Measurements from ENCODE around the gene ACTR10.
"Not testable (repeated sequence)": the region's sequence is repeated elsewhere in the genome, so short reads cannot be mapped to it uniquely, and the experiment has no call there.

ACTR10 gene

DNA sequence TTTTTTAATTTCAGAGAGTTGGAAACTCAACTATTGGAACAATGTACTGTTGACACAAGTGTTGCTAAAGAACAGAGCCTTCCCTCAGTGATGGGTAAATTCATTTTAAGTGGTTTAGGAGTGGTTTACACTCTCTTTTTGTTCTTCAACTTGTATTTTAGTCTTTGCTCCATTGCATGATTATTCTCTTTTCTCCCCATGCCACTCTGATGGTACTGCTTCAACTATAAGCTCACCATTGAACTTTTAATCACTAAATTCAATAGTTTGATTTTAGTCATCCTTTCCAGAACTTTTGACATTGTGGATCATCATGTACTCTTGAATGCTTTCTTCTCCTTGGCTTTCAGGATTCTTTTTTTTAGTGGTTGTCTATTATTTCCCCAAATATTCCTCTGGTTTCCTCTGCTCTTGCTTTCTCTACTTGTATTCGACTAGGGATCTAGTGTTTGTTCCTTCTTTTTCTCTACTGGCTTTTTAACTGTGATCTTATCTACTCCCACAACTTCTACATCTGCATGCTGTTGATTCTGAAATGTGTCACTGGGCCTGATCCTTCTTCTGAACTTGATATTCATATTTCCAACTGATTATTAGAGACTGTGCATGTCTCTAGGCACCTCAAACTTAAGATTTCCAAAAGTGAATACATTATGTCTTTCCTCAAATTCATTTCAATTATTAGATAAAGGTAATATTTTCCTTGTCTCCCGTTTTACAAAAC is 15.4 kb downstream of the ACTR10 start:
- FAIRE-seq (no peak), DNase-seq (ENCODE audit: extremely low spot score, insufficient read length, low read depth) (no peak)

DNA sequence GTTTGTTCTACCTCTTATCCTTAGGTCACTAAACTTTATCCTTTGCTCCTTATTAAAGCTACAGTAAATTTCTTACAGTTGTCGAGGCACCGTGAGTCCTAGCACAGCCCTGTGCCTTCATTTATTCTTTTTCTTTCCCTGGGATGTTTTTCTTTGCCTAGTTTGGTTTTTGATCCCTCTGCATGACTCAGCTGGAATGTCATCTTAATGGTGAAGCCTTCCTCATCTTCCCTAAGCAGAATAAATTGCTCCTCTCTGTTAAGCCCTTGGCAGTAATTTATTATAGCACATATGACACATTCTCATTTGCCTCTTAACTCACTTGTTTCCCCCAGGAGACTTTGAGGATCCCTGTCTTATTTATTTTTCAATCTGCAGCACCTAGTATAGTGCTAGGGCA is 16.6 kb downstream of the ACTR10 start:
- DNase-seq (ENCODE audit: extremely low spot score, insufficient read length, low read depth) (no peak), FAIRE-seq (no peak)

DNA sequence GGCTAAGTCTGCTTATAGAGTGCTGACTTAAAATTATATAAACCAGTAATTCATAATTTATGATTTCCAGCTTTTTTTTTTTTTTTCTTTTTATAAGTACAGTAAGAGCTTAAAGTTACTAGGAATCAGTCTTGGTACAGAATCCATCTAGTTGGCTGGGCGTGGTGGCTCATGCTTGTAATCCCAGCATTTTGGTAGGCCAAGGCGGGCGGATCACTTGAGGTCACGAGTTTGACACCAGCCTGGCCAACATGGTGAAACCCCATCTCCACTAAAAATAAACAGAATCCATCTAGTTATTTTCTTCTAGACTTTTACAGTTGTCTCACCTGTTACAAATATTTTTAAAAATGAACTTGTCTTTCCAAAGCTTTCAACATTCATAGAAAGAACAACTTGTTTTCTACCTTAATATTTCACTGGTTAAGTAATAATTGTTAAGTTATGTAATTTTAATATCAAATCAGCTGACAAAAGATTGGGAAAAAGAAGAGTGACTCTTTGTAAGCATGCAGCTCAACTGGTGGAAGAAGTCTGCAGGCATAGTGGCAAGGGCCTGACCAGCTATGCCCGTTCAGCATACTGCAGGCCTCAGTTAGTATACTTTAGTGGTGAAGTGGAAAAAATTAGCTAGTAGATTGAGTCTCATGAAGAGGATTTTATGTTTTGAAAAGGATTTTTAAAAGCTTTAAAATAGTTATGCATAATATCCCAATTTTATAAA is 27.3 kb downstream of the ACTR10 start:
- FAIRE-seq (no peak), DNase-seq (ENCODE audit: extremely low spot score, insufficient read length, low read depth) (no peak)

DNA sequence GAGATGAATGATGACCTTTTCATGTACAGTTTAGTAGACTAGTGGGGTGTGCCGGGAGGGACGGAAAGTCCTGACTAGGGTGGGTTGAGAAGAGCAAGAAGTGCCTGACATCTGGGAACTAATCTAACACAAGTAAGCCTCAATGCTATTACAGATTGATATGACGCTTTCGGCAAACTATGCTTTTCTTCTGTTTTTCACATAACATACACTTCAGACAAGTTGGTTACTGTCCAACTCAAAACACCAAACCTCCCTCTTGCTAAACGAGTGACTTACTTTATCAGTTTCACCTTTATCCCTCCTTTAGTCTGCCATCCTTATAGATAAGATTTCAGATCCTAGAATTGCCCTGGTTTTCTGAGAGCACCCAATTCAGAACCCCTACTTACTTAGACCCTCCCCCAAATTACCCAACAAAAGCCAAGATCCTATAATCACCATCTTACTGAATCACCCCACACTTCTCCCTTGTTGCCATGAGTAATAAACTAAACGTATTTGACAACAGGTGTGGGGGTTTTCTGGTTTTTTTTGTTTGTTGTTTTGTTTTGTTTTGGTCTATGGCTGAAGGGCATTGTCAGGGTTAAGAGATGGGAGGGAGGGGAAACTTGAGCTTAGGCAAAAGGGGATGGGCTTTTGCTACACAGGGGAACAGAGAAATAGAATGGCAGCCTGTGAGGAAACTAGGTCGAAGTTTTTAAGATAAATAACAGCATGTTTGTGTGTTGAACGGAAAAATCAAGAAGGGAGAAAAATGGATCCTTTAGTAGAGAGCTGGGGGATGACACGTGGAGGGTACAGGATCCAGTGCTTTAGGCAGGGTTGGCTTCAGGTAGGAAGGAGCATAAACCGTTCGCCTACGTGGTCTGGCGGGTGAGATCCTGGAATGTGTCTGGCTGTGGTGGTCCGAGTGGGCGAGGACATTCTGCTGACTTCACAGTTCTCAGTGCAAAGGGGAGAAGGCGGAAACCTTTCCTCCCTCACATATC is 38.6 kb downstream of the ACTR10 start:
- DNase-seq (ENCODE audit: extremely low spot score, insufficient read length, low read depth), result no peak
- peak; percentile 5 for FAIRE-seq

DNA sequence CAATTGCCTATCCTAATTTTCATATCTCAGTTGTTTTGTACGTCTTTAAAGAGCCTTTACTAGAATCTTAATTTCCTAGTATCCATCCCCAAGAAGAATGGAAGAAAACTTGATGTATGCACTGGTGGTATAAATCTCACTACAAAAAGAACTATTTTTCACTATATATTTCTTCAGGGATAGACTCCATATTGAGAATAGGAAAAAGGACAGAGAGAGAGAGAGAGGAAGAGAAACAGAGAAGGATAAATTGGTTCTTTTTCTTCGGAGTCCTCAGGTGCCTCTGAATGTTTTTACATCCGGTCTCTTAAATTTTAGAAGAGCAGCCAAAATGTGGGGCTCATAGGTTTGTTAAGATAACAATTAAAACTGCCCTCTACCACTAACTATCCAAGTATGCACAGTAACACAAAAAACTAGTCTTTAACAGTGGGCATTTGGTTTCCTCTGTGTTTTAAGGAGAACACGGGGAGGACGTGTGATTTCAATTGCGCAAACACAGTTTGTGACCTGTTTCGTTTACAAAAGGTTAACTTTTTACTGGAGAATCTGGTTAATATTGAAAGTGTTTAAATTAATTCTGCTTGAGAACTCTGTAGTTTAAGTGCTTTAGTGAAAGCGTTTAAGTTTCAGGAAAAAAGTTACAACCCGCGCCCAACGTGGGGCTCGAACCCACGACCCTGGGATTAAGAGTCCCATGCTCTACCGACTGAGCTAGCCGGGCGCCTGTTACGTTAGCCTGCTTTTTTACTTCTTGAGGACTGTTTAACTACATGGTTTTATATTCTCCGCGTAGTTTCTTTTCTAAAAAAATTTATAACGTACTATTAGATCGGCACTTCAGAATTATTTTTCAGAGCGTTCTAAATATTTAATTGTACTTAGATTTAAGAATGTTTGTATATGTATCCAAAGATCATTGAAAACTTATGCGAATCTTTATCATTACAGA is 39.6 kb downstream of the ACTR10 start:
- no peak for DNase-seq (ENCODE audit: extremely low spot score, insufficient read length, low read depth)
- FAIRE-seq, result peak; percentile 36

GRCh38 chr14:58243790-58244555 is 44.0 kb downstream of the ACTR10 start:
- FAIRE-seq, result peak; percentile 59
- DNase-seq (ENCODE audit: extremely low spot score, insufficient read length, low read depth), result no peak

- peak; percentile 97 for FAIRE-seq
Measured at GRCh38 chr14:58244556-58245387, 44.8 kb downstream of the ACTR10 start, which contains the start of gene PSMA3. PSMA3 (plus strand) TSS chr14:58244843; CDS start chr14:58244921, 78 bp downstream.

DNA sequence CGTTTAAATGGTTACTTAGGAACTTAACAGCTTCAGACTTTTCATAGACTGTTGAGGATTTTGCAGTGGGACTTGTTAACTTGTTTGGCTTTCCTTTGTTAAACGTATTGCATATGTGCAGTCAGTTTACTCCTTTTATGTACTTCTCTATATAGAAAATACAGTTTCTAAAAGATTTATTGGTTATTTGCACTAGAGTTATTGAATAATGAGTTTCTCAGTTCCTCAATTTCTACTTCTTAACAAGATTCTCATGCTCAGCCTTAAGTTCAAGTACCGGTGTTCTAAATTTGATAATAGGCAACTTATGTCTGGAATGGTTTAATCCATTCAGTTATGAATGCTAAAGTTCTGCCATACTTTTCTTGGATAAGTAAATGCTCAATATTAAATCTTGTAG is 45.6 kb downstream of the ACTR10 start:
- no peak for DNase-seq (ENCODE audit: extremely low spot score, insufficient read length, low read depth)
- FAIRE-seq, result no peak

More at GRCh38 chr14:58244556-58245387, 44.8 kb downstream of the ACTR10 start, which contains the start of gene PSMA3:
- peak; percentile 83 for DNase-seq (ENCODE audit: extremely low spot score, insufficient read length, low read depth)

- DNase-seq (ENCODE audit: extremely low spot score, insufficient read length, low read depth), result no peak
Measured at GRCh38 chr14:58249611-58250010, 49.7 kb downstream of the ACTR10 start.

GRCh38 chr14:58258156-58258555 is 58.2 kb downstream of the ACTR10 start:
- no peak for FAIRE-seq

More at GRCh38 chr14:58249611-58250010, 49.7 kb downstream of the ACTR10 start:
- FAIRE-seq, result no peak

DNA sequence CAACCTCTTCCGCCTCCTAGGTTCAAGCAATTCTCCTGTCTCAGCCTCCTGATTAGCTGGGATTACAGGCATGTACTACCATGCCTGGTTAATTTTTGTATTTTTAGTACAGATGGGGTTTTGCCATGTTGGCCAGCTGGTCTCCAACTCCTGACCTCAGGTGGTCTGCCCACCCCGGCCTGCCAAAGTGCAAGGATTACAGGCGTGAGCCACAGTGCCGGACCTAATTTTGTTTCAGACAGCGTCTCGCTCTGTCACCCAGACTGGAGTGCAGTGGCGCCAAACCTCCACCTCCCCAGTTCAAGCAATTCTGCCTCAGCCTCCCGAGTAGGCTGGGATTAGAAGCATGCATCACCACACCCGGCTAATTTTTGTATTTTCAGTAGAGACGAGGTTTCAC is 62.1 kb downstream of the ACTR10 start:
- DNase-seq (ENCODE audit: extremely low spot score, insufficient read length, low read depth); FAIRE-seq: not testable (repeated sequence)

More at GRCh38 chr14:58258156-58258555, 58.2 kb downstream of the ACTR10 start:
- no peak for DNase-seq (ENCODE audit: extremely low spot score, insufficient read length, low read depth)

- FAIRE-seq, result no peak
Measured at GRCh38 chr14:58265401-58265800, 65.5 kb downstream of the ACTR10 start.

GRCh38 chr14:58270628-58271027 is 70.7 kb downstream of the ACTR10 start:
- FAIRE-seq (no peak), DNase-seq (ENCODE audit: extremely low spot score, insufficient read length, low read depth) (no peak)

More at GRCh38 chr14:58265401-58265800, 65.5 kb downstream of the ACTR10 start:
- DNase-seq (ENCODE audit: extremely low spot score, insufficient read length, low read depth), result no peak

DNA sequence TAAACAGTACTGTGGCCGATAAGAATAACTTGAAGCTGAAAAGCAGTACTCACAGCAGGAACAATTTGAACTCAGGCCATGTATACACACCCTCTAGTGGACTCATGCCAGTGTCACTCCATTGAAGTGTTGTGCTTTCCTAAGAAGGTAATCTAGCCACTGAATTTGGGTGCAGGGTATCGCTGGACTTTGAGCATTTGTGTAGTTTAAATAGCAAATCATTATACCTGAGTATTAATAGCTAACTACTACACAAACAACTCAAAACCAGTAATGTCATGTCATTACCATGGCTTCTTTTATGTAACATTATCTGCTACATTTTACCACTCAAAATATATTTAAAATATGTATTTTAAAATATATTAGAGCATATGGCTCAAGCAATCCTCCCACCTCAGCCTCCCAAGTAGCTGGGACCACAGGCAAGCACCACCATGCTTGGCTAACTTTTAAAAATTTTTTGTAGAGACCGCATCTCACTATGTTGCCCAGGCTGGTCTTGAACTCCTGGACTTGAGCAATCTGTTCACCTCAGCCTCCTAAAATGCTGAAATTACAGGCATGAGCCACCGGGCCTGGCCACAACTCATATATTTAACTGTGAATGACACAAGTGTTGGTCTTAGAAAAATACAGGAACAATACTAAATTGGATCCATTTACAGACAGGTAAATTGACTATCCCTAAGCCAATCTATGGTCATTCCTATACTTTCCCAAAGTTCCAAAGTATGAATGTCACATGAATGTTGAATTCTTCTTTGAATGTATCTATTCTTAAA is 72.8 kb downstream of the ACTR10 start:
- FAIRE-seq (peak; percentile 38), DNase-seq (ENCODE audit: extremely low spot score, insufficient read length, low read depth) (no peak)

GRCh38 chr14:58274881-58275280 is 74.9 kb downstream of the ACTR10 start:
- DNase-seq (ENCODE audit: extremely low spot score, insufficient read length, low read depth), result no peak
- no peak for FAIRE-seq

DNA sequence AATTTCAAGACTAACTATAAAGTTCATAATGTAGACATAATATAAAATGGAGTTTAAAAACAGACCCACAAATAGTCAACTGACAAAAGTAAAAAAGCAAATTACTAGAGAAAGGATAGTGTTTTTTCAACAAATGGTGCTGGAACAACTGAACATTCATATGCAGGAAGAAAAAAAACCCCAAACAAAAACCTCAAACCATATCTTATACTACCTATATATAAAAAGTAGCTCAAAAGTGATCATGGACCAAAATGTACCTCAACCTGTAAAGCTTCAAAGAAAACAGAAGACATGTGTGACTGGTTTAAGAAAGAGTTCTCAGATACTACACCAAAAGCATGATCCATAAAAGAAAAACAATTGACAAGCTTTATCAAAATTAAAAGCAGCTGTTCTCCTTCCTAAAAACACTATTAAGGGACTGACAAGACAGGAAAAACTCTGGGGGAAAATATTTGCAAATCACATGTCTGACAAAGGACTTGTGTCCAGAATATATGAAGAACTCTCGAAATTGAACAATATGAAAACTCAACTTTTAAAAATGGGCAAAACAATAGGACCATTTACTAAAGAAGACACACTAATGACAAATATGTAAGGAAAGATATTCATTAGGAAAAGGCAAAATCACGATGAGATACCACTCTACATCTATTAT is 75.7 kb downstream of the ACTR10 start:
- FAIRE-seq (no peak), DNase-seq (ENCODE audit: extremely low spot score, insufficient read length, low read depth) (no peak)

Data from GM18507 (cell line).